ENCODE measurements around the gene YWHAH.

The YWHAH gene

GRCh38 chr22:31923136-31923535 is 21.2 kb upstream of the YWHAH start:
- no peak for DNase-seq (ENCODE audit: low read depth)

DNA sequence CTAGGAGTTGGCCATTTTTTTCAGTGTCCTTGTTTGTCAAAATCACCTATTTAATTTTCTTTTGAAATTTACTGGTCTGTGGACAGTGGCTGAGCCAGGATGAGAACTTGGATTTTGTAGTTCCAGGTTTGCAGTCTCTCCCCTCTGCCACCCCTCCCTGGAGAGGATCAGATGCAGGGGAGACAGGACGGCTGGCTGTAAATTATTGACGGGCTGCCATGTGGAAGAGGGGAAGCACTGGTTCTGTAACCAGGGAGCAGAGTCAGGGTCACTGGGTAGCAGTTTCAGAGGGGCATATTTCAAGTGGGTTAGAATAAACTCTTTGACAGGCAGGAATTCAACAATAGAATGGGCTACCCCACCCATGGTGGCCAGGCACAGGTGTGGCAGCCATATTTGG is 20.6 kb upstream of the YWHAH start:
- no peak for DNase-seq (ENCODE audit: low read depth)

- no peak for DNase-seq (ENCODE audit: low read depth)
These were observed 19.3 kb upstream of the YWHAH start for GRCh38 chr22:31925056-31925455.

- DNase-seq (ENCODE audit: low read depth), result no peak
These were observed 18.3 kb upstream of the YWHAH start for GRCh38 chr22:31926024-31926423.

- DNase-seq (ENCODE audit: low read depth), result no peak
These were observed 17.4 kb upstream of the YWHAH start for GRCh38 chr22:31926969-31927368.

- DNase-seq (ENCODE audit: low read depth), result no peak
These were observed 16.8 kb upstream of the YWHAH start for GRCh38 chr22:31927562-31927961.

DNA sequence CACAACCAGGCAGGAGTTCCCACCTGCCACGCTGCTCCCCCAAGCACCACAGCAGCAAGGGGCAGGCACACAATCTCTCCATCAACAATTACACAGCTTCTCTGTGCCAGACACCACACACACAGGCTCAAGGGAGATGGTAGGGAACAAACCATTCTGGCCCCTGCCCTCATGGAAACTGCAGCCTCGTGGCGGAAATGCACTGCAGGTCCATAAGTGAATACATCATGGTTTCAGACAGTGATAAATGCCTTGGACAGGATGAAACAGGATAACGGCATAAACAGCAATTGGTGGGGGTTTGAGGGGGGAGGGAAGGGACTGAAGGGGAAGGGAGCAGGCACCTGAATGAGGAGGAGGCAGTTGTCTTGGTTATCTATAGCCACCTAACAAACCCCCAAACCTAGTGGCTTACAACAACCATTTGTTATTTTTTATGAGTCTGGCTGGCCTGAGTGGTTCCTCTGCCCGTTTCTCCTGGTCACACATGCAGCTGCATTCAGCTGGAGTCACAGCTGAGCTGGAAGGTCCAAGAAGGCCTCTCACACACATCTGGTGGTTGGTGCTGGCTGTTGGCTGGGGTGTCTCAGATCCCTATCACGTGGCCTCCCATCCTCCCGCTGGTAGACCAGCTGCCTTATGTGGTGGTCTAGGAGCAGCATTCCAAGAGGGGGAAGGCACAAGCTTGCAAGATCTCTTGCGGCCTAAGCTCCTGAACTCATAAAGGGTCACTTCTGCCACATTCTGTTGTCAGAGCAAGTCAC is 15.0 kb upstream of the YWHAH start:
- no peak for DNase-seq (ENCODE audit: low read depth)

- DNase-seq (ENCODE audit: low read depth), result no peak
These were observed 11.5 kb upstream of the YWHAH start for GRCh38 chr22:31932863-31933262.

DNA sequence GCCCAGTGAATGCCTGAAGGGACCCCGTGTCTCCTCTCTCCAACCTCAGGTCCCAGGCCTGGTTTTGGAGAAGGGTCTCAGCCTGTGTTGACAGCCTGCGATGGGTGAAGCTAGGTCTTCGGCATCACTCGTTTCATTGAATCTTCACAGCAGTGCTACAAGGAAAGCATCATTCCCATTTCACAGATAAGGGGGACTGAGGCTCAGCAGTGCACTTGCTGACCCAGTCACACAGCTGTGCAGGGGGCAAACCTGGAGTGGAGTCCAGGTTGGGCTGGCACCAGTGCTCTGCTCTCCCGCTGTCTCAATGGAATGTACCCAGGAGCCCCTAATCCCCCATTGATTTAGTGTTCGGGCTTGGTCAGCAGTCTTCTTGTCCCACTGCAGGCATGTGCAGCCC is 10.9 kb upstream of the YWHAH start:
- no peak for DNase-seq (ENCODE audit: low read depth)

- no peak for DNase-seq (ENCODE audit: low read depth)
These were observed 10.4 kb upstream of the YWHAH start for GRCh38 chr22:31933816-31934482.

GRCh38 chr22:31935961-31936635 is 8.2 kb upstream of the YWHAH start:
- no peak for DNase-seq (ENCODE audit: low read depth)

DNA sequence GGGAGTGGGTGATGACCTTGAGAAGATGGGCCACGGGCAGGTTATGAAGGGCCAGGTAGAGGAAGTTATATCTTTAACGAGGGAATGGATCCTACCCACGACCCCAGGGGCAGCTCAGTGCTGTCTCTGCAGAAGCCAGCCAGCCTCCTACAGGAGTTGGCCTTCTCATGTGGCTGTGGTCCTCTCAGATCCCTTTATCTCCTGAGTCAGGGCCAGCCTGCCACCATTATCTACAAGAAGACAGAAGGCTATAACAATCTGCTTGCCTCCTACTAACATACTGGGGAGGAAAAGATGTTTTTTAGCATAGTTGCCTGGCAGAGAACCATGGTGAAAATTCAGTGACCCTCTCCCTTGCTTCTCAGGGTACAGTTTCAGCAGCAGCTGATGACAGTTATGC is 7.0 kb upstream of the YWHAH start:
- DNase-seq (ENCODE audit: low read depth), result no peak

DNA sequence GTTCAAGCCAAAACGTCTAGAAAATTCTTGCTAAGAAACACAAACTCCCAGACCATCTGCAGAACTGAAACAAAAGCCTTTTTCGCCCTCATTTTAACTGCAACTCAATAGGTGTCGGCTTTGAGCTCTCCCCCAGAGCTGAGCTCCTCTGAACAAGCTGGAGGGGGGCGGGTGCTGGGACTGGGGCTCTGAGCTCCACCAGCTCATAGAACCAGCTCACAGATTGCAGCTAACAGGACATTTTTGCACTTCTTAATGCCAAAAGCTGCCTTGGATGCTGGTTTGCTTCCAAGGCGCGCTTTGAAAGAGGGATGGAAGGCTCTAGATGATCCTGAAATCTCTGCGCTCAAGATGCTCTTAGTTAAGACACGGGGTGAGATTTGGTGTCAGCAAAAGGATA is 6.0 kb upstream of the YWHAH start:
- DNase-seq (ENCODE audit: low read depth), result no peak

- DNase-seq (ENCODE audit: low read depth), result no peak
These were observed 3.8 kb upstream of the YWHAH start for GRCh38 chr22:31940506-31940905.

GRCh38 chr22:31942091-31942490 is 2.2 kb upstream of the YWHAH start:
- no peak for DNase-seq (ENCODE audit: low read depth)

GRCh38 chr22:31943206-31943977 is 943 bp upstream of the YWHAH start:
- DNase-seq (ENCODE audit: low read depth), result no peak

GRCh38 chr22:31944700-31945442 is 536 bp downstream of the YWHAH start:
- no peak for DNase-seq (ENCODE audit: low read depth)

DNA sequence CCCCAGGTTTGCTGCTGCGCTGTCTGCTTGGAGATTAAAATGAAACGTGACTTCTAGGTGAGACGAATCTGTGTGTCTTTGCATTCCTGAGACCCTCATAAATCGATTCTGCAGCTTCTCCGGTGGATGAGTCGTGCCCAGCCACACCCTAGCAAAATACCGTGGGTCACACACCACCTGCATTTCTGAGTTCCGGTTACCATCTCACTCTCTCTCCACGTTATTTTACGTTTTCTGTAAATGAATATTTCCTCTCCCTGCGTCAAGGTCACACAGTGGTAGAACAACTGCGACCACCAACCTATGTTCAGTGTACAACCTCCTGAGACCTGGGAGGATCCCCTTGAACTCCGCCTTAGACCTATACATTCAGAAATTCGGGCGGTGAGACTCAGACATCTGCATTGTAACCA is 1.1 kb downstream of the YWHAH start:
- DNase-seq (ENCODE audit: low read depth), result no peak

DNA sequence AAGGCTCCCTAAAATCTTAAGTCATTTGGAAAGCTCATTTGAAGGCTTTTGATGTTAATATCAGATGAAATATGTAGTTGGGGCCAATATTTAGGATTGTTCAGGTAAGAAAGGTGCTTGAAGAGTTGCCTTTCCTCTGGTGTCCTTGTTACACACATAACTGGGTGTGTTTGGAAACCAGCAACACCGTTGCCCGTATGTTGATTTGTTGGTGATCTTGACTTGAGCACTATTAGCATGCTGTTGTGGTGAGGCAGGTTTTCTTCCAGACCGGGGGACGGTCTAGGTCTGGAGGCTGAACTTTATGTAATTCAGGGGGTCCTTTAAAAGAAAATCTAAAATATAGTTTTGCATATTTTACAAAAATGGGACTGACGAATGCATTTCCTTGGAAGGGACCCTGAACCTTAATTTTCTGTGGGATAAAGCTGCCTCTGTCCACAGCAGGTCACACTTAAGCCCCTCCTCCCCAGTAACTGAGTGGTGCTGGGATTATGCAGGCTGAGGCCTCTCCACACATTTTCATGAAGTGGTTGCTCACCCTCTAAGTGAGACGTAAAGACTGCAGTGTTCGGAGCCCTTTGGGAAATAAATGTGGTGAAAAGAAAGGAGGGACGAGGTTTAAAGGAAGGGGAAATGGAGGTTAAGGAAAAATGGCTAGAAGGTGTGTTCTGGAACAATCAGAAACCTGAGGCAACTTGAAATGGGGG is 1.8 kb downstream of the YWHAH start:
- DNase-seq (ENCODE audit: low read depth), result no peak

- no peak for DNase-seq (ENCODE audit: low read depth)
These were observed 3.0 kb downstream of the YWHAH start for GRCh38 chr22:31947296-31947695.

DNA sequence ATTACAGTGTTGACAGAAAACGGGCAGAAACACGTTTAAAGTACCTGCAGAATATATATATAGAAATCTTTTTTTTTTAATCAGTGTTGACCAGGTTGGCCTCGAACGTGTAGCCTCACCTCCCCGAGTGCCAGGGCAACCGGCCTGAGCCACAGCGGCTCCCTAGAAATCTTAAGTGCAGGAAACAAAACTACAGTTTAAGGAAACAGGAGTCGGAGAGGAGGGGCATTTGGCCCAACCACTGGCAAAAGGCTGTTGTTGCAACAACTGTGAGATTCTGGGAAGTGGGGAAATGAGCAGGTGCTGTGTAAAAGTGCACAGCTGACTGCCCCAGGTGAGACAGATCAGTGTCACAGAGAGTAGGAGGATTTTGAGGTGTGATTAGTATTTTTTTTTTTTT is 3.7 kb downstream of the YWHAH start:
- DNase-seq (ENCODE audit: low read depth), result no peak

Measured in stimulated activated CD8-positive, alpha-beta memory T cell treated with anti-CD3 and anti-CD28 coated beads, Interleukin-12 subunit alpha, Interleukin-12 subunit beta, amount 100 ng/mL, for 1 hour (primary cell).